Measurements from ENCODE around the gene WASHC4.

GRCh38 chr12:105076913-105077312 is 30.6 kb upstream of the WASHC4 start:
- no peak for TF ChIP-seq YY1 (IDR thresholded peaks at IDR 0.05; ENCODE audit: extremely low read depth, insufficient replicate concordance, low read depth, low read length)
- TF ChIP-seq POLR2AphosphoS5 (IDR thresholded peaks at IDR 0.05; ENCODE audit: low read depth, low read length) = no peak
- TF ChIP-seq, protein P1, sequence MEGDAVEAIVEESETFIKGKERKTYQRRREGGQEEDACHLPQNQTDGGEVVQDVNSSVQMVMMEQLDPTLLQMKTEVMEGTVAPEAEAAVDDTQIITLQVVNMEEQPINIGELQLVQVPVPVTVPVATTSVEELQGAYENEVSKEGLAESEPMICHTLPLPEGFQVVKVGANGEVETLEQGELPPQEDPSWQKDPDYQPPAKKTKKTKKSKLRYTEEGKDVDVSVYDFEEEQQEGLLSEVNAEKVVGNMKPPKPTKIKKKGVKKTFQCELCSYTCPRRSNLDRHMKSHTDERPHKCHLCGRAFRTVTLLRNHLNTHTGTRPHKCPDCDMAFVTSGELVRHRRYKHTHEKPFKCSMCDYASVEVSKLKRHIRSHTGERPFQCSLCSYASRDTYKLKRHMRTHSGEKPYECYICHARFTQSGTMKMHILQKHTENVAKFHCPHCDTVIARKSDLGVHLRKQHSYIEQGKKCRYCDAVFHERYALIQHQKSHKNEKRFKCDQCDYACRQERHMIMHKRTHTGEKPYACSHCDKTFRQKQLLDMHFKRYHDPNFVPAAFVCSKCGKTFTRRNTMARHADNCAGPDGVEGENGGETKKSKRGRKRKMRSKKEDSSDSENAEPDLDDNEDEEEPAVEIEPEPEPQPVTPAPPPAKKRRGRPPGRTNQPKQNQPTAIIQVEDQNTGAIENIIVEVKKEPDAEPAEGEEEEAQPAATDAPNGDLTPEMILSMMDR (IDR thresholded peaks at IDR 0.05 in 2 of 3, conservative IDR thresholded peaks at IDR 0.05 in 1 of 3; ENCODE audit: borderline replicate concordance in 1 of 3, insufficient read depth in 1 of 3, low read depth in 2 of 3, low read length in 2 of 3) = no peak
- no peak for TF ChIP-seq TCF7L2 (IDR thresholded peaks at IDR 0.05; ENCODE audit: borderline replicate concordance, extremely low read depth, insufficient read depth, insufficient read length)
- TF ChIP-seq EZH2 (IDR thresholded peaks at IDR 0.05) = no peak
- TF ChIP-seq, protein P2, sequence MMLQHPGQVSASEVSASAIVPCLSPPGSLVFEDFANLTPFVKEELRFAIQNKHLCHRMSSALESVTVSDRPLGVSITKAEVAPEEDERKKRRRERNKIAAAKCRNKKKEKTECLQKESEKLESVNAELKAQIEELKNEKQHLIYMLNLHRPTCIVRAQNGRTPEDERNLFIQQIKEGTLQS (IDR thresholded peaks at IDR 0.05) = no peak
- TF ChIP-seq EZH2phosphoT487 (IDR thresholded peaks at IDR 0.05; ENCODE audit: borderline replicate concordance) = no peak

Measured in HCT116 (cell line).